ENCODE measurements around the gene RRH.
"Not testable (repeated sequence)": the region's sequence is repeated elsewhere in the genome, so short reads cannot be mapped to it uniquely, and the experiment has no call there.

Gene RRH

DNA sequence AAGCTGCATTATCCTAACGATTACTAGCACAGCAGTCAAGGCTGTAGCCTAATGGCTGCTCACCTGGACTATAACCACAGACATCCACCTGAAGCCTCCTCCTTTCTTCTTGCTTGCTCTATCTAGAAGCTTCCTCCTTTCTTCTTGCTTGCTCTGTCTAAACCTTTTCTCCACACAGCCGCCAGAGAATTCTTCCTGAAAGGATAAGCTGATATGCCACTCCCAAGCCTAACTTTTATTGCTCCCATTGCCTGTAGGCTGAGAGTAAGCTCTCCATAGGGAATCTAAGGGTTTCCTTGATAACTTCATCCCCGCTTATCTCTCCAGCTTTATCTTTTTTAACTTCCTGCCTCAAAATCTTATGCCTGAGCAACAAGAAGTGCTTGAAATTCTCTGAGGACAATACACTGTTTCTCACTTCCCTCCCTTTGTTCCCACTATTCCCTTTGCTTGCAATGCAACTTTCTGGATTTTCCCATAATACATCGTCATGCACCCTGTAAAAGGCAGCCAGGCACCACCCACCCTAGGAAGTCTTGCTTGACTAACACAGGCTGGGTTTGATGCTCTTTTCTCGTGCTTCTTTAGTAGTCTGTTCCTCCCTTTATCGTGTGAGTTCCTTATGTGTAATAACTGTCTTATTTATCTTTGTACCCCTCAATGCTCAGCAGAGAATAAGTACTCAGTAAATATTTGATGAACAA, 18.8 kb downstream of the RRH start:
- DNase-seq (ENCODE audit: low spot score): no peak

DNA sequence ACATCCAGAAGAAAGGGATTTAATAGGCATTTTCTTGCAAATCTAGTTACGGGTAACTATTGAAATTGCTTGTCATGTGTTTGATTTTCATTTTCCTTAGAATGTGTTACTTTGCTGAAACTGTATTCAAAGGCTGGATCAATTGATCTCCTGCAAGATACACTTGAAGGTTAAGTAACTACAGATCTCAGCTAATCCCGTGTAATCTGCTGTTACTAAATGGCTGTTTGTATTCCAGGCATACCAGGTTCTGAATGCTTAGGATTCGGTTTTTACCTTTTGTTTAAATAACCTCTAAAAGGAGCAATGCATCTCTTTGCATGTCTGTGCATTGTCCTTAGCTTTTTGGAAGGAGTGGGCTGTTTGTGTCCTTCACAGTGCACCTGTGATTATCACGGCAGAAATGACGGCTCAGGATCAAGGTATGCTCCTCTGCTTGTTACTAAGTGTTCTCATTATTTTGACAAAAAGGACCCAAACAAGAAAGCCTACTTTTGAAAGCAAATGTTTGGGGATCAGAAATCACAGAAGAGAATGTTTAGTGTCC, 20.2 kb downstream of the RRH start, which contains the start of gene LRIT3:
LRIT3 (plus strand) TSS at position 212 of the 547 bp plus-strand sequence; CDS start at position 307, 95 bp downstream.
- no peak for DNase-seq (ENCODE audit: low spot score)

DNA sequence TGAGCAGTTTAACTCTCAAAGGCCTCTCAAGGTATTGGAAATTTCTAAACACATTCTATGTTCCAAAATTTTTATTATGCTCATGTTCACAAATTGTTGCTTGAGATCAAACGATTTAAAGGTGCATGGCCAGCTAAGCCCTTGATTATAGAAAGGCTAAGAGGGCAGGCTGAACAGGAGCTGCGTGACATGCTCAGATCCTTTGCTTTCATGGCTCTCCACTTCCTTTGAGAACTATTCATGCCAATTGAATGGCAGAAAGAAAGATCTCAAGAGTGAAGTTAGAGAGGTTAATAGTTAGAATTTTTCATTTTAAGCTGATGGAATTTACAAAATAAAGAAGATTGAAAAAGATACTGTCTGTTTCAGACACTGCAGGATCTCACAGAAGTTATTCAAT, 20.7 kb downstream of the RRH start:
- no peak for DNase-seq (ENCODE audit: low spot score)

DNA sequence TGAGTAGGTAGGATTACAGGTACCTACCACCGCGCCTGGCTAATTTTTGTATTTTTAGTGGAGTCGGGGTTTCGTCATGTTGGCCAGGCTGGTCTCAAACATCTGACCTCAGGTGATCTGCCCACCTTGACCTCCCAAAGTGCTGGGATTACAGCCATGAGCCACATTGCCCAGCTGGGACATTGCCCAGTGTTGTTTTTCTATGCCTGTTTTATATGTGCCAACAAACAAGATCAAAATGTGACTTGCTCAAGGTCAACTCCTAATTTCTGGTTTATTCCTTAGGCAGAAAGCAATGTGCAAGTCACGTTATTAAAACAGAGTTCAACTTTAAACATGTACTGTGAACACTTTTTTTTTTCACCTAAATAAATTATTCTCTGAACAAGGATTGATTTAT, 22.8 kb downstream of the RRH start:
- DNase-seq (ENCODE audit: low spot score): no peak

DNA sequence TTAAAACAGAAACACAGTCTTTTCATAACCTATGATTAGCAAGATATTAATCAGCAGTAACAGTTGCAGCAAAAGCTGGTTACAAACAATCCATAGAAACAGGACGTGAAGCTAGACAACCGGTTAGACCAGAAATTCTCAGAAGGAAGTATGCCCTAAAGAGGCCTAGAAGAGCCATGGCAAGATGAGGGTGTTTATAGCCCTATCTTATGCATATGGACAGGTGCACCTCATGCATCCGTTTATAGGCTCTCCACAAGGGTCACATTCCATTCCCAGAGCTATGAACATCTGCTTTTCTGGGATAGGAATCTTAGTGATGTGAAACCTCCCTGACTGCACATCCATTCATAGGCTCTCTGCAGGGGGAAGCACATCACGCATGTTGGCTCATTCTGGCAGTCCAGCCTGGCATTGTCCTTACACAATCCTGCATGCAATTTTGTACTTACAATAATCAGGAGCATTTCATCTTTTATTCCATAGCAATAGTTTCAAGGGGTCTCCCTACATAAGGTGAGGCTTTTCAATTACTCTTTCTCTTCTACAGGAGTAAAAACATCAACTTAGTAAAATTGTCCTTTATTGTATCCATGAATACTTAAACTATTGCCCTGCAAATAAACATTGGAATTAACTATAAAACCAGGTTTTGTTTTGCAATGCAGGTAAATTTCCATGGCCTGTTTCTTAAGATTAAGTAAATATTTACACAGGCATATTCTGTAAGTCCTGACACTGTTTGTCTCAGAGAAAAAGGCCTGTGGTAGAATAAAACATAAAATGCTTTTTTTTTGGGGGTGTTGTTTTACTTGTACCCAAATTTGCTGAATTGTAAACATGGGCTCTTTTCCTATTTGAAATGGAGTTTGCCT, 31.9 kb downstream of the RRH start:
- not testable (repeated sequence) for DNase-seq (ENCODE audit: low spot score)

DNA sequence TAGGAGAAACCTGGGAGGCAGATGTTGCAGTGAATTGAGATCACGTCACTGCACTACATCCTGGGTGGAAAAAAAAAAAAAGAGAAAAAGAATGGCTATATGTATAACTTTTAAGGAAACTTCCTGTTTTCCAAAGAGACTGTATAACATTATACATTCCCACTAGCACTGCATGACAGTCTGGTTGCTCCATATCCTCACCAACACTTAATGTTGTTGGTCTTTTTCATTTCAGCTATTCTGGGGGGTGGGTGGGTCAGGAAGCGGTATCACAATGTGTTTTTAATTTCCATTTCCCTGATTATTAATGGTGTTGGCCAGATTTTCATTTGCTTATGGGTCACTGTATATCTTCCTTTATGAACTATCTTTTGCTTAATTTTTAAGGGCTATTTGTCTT, 33.5 kb downstream of the RRH start:
- DNase-seq (ENCODE audit: low spot score): no peak

DNA sequence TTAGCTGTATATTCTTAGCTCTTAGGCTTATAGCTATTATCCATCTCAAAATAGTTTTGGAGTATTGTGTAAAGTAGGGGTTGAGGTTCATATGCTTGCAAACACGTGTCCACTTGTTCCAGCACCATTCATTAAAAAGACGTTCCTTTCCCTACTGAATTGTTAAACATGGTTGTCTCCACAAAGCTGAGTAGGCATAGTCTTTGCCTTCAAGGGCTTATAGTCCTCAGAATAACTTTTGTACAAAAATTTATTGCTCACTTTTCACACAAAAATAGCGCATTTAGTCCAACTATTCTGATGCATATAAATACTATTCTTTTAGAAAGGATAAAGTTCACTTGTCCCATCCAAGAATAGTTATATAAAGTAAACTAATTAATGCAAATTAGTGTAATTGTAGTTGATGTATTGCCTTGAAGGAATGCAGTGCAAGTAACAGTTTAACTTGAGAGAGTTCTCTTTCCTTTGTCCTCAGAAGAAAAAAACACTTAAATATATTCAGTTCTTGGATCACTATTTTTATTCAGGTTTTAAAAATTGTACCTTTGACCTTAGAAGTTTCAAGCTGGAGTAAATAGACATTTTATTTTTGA, 34.2 kb downstream of the RRH start:
- DNase-seq (ENCODE audit: low spot score): no peak

DNA sequence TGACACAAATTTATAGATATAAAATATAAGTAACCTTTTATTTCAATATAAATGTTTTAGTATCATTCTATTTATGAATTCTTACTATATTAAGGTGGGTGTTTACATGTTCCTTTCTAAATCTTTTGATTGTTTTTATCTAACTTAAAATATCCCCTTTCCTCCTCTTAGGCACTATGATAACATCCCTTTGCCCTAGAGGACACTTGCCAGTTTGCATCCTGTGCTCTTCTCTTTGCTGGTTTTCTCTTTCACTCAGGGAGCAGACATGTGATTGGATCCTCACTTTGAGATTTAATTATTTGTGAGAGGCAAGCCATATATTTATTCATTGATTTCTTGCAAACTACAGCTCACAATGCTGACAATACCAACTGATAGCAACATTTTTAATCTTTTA, 36.4 kb downstream of the RRH start:
- DNase-seq (ENCODE audit: low spot score): no peak

DNA sequence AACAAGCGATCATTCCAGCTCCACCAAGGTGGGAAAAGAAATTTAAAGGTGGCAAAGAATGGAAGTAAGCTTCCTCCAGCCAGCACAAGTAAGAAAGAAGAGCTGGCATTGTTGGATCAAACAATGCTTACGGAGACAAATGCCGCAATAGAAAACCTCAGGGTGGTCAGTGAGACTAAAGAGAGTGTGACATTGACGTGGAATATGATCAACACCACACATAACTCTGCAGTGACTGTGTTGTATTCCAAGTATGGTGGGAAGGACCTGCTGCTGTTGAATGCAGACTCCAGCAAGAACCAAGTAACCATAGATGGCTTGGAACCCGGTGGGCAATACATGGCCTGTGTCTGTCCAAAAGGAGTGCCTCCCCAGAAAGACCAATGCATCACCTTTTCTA, 42.3 kb downstream of the RRH start:
- no peak for DNase-seq (ENCODE audit: low spot score)

DNA sequence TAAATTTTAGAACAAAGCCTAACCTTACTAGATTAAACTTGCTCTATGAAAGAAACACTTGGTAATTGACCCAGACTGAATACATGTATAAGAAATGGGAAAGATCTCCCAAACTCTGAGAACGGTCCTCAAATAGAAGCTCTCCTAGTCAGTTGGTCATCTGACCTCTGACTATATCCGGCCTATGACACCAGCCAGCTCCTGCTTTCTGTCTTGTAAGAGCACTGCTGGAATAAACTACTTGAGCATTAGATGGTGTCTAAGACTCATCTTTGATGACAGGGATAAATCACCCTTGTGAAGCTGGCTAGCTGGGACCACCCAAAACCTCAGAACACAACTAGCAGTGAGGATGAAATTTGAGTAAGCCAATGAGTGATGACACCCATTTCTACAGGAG, 44.3 kb downstream of the RRH start:
- DNase-seq (ENCODE audit: low spot score): no peak

DNA sequence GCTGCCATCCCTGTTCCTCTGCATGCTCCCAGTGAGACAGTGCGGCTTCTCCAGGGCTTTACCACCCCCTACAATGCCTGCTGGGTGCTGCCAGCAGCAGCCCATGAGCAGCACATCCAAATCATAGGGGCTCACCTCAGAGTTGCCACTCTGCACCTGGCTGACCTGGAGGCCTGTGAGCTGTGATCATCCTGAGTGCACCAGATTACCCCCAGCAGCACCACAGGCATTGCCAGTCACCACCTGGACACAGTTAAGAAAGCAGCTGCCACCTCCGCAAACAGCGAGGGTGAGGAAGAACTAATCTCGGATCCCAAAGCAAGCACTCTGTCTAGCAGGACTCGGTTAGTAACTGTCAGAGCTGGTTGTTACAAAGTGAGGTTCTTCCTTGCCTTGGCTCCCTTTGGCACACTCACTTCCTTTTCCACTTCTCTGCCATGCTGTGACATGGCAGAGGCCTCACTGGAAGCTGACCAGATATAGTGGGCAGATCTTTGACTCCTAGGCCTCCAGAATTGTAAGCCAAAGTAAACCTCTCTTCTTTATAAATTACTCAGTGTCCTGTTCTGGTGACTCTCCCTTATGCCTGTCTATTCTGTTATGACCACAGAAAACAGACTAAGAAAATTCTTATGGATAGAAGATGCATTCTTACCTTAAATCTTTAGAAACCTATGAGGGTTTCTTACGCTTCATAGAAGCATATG, 45.3 kb downstream of the RRH start:
- no peak for DNase-seq (ENCODE audit: low spot score)

DNA sequence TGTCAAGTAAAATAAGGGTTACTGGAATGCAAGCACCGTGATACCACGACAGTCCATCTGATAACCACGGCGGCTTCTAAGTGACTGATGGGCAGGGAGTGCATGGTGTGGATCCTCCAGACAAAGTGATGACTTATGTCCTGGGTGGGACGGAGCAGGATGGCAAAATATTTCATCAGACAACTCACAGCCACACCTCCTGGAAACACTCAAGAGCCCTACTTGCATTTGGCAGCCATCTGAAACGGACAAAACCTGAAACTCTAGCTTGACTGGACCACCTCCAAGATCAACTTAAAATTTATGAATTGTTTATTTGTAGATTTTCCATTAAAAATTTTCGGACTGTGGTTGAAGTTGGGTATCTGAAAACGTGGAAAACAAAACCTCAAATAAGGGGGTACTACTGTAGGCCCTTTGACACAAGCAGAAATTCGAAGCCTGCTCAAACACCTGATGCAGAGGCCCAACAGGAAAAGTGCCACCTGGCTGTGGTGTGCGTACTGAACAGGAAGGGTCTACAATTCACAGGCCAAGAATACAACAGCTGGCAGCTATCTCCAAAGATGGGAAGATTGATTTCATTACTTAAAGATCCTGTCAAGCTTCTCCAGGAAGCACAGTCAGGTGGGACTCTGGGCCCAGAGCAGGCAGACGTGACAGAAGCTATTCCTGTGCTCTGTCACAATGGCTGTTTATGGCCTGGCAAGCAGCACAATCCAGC, 46.2 kb downstream of the RRH start:
- no peak for DNase-seq (ENCODE audit: low spot score)

DNA sequence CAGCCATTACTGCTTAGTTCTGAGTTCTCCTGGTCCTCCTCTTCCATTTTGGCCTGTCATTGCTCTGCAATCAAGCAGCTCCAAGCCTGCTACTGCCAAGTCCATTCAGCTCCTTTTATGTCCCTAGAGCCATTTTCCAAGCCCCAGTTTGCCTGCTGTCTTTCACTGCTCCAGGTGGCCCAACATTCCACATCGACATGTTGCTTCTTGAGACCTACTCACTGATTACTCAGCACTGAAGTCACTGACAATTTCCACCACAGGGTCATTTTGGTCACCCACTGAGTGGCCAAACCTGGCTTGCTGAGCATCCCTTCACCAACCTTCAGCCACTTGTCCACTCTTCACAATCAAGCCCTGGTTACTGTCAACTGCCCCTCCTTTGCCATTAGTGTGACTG, 47.3 kb downstream of the RRH start:
- DNase-seq (ENCODE audit: low spot score): no peak

DNA sequence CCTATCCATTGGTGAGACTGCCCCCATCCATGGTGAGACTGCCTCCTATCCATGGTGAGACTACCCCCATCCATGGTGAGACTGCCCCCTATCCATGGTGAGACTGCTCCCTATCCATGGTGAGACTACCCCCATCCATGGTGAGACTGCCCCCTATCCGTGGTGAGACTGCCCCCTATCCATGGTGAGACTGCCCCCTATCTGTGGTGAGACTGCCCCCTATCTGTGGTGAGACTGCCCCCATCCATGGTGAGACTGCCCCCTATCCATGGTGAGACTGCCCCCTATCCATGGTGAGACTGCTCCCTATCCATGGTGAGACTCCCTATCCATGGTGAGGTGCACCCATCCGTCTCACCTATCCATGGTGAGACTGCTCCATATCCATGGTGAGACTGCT, 47.8 kb downstream of the RRH start:
- not testable (repeated sequence) for DNase-seq (ENCODE audit: low spot score)

DNA sequence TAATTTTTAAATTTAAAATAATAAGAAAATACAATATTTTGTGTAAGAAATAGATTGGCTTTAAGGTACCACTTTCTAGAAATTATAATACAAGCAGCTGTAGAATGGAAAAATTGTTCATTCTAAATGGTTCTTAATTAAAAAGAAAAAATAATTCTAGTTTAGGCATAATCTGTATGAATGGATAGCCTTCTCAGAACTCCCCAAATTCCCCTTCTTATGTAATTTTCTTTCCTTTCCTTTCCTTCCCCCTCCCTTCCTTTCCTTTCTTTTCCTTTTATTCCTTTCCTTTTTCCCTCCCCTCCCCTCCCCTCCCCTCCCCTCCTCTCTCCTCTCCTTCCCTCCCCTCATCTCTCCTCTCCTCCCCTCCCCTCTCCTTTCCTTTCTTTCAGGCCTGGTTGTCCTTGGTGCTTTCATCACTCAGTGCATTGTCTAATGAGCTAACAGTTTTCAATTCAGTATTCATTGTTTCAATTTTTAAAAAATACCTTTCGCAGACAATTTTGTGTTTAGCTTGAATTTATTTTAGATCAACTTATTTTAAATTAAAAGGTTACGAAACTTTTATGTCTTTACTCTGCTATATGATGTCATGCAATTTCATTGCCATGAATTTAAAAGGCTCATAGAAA, 49.0 kb downstream of the RRH start:
- DNase-seq (ENCODE audit: low spot score): no peak

DNA sequence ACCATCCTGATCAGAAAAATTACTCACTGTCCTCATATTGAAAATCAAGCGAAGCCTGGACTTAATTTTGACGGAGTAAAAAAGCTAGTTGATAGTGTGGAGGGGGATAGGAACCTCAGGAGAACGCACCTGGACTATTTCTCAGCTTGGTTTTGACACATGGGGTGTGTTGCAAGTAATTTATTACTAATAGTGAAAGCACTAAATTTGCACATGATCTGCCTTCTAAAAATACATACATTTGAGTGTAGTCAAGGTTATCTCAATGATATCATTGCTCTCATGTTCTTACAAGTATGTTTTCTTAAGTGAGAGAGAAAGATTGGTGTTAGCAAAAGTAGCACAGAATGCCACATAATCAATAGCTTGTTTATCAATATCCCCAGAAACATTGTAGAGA, 49.6 kb downstream of the RRH start:
- no peak for DNase-seq (ENCODE audit: low spot score)

DNA sequence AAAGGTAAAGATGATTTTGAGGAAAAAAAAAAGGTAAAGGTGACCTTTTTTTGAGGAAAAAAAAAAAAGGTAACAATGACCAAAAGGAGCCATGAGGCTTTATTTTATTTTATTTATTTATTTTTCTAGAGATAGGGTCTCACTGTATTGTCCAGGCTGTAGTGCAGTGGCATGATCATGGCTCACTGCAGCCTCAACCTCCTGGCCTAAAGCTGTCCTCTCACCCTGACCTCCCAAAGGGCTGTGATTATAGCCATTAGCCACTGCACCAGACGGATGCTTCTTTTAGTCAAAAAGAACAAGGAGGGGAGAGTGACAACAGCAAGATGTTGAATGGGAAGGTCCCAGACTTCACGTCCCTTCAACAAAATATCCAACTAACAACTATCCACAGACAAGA, 50.6 kb downstream of the RRH start:
- no peak for DNase-seq (ENCODE audit: low spot score)

DNA sequence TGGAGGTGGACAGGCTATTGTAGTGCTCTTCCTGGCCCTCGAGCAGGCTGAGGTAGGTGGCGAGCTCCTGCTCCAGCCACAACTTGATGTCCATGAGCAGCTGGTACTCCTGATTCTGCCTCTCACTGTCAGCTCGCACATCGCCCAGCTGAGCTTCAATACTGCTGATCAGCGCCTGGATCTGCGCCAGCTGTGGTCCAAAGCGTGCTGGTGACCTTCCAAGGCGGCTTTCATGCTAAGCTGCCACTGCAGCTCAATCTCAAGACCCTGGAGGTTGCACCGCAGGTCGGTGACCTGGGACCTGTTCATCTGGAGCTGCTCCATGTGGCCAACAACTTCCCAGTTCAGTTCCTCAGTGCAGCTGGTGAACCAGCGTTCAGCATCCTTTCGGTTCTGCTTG, 51.3 kb downstream of the RRH start:
- no peak for DNase-seq (ENCODE audit: low spot score)

DNA sequence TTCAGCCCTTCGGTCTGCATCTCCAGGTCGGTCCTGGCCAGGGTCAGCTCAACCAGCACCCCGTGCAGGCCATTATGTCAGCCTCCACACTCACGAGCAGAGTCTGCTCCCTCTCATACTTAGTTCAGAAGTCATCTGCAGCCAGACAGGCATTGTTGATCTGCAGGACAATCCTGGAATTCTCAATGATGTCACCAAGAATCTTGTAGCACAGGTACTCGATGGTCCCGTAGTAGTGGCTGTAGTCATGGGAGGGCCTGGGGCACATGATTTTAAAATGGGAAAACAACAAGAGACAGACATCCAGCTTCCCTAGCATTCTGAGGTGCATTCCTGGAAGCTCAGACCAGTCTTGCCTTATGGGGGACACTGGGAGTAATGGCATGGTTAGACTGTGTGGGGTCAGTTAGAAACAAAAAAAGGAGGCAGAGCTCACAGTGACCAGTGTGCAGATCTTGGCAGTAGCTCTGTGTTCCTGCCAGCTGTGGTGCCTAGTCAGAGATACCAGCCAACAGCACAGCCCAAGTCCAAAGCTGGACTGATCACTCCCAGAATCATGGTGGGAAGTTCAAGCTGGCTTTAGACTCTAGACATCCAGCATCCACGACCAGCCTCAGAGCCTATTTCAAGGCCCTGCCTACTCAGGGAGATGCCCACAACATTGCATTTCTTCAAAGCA, 52.0 kb downstream of the RRH start:
- no peak for DNase-seq (ENCODE audit: low spot score)

DNA sequence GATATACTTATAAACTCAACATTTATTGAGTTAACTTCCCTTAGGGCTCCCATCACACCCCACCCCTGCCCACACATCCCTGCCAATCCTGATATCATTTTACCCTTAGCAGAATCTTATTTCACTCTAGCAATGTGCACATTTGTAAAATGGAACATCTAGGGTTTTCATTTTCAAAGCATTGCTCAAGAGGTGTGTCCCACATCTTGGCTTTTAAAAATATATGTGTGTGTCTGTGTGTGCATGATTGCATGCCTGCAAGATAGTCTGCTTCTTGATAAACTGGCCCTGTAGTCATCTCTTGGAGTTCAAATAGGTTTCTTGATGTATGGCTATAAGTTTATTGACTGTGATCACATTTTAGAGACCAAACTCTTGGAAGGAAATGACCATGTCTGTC, 58.5 kb downstream of the RRH start:
- no peak for DNase-seq (ENCODE audit: low spot score)
